H9 (cell line): Measurements from ENCODE around the gene BRD3OS. TPM values are rescaled to one million over a fixed set of nuclear protein-coding genes. Genes with fewer than 3 reads are reported as not detected.

Experiments
- DNase-seq: peaks from one replicate; pipeline ENCODE4 v3.0.0-alpha.2; 2017
- H2AFZ ChIP-seq: one replicate; pipeline ENCODE4 v1.6.1; 2013; ENCODE audit warnings: mild to moderate bottlenecking, low read length, control low read depth, moderate library complexity
- H2AK5ac ChIP-seq: 2 replicates; pipeline ENCODE4 v1.6.1; 2013; ENCODE audit warnings: low read length, control low read depth, mixed read lengths; ENCODE audit not compliant: insufficient read length
- H2BK120ac ChIP-seq: one replicate; pipeline ENCODE4 v1.6.1; 2013; ENCODE audit warnings: low read depth, mild to moderate bottlenecking, low read length, control low read depth, inconsistent platforms; ENCODE audit not compliant: poor library complexity, severe bottlenecking
- H2BK12ac ChIP-seq: 2 replicates; pipeline ENCODE4 v1.6.1; 2013; ENCODE audit warnings: low read length, control low read depth, mixed read lengths, low read depth; ENCODE audit not compliant: insufficient read length
- H2BK15ac ChIP-seq: 2 replicates; pipeline ENCODE4 v1.6.1; 2013; ENCODE audit warnings: low read depth, low read length, control low read depth
- H2BK20ac ChIP-seq: one replicate; pipeline ENCODE4 v1.6.1; 2013; ENCODE audit warnings: low read depth, mild to moderate bottlenecking, low read length, control low read depth, inconsistent platforms; ENCODE audit not compliant: poor library complexity, severe bottlenecking
- H2BK5ac ChIP-seq: 2 replicates; pipeline ENCODE4 v1.6.1; 2013; ENCODE audit warnings: low read length, control low read depth, mixed read lengths; ENCODE audit not compliant: insufficient read length
- H3K14ac ChIP-seq: 2 replicates; pipeline ENCODE4 v1.6.1; 2013; ENCODE audit warnings: low read length, control low read depth; ENCODE audit not compliant: insufficient read depth
- H3K18ac ChIP-seq: 2 replicates; pipeline ENCODE4 v1.6.1; 2013; ENCODE audit warnings: low read depth, mild to moderate bottlenecking, mixed read lengths, low read length, control low read depth; ENCODE audit not compliant: insufficient read length
- H3K23ac ChIP-seq: 2 replicates; pipeline ENCODE4 v1.6.1; 2013; ENCODE audit warnings: low read length, control low read depth, mixed read lengths, low read depth; ENCODE audit not compliant: insufficient read length
- H3K23me2 ChIP-seq: 2 replicates; pipeline ENCODE4 v1.6.1; 2013; ENCODE audit warnings: low read depth, mild to moderate bottlenecking, mixed read lengths, low read length, control low read depth; ENCODE audit not compliant: insufficient read length, poor library complexity, severe bottlenecking
- H3K27ac ChIP-seq: 2 replicates; pipeline ENCODE4 v1.5.1; 2013; ENCODE audit warnings: low read length, control low read depth, mixed read lengths, low read depth; ENCODE audit not compliant: insufficient read length
- H3K27me3 ChIP-seq: 2 replicates; pipeline ENCODE4 v1.6.1; 2013; ENCODE audit warnings: low read length, control low read depth, inconsistent platforms; ENCODE audit not compliant: insufficient read depth
- H3K4ac ChIP-seq: 2 replicates; pipeline ENCODE4 v1.6.1; 2013; ENCODE audit warnings: low read depth, mild to moderate bottlenecking, control low read depth, inconsistent platforms, low read length, moderate library complexity
- H3K4me1 ChIP-seq: 2 replicates; pipeline ENCODE4 v1.6.1; 2013; ENCODE audit warnings: low read length, control low read depth, inconsistent platforms; ENCODE audit not compliant: insufficient read depth
- H3K4me2 ChIP-seq: 2 replicates; pipeline ENCODE4 v1.6.1; 2013; ENCODE audit warnings: low read length, control low read depth, mixed read lengths; ENCODE audit not compliant: insufficient read length, insufficient read depth
- H3K56ac ChIP-seq: 2 replicates; pipeline ENCODE4 v1.6.1; 2013; ENCODE audit warnings: low read depth, mild to moderate bottlenecking, mixed read lengths, low read length, control low read depth; ENCODE audit not compliant: insufficient read length
- H3K79me1 ChIP-seq: 2 replicates; pipeline ENCODE4 v1.6.1; 2013; ENCODE audit warnings: low read depth, mild to moderate bottlenecking, moderate library complexity, low read length, control low read depth, inconsistent platforms; ENCODE audit not compliant: insufficient read depth, poor library complexity, severe bottlenecking
- H3K79me2 ChIP-seq: 2 replicates; pipeline ENCODE4 v1.6.1; 2013; ENCODE audit warnings: low read length, control low read depth, inconsistent platforms; ENCODE audit not compliant: insufficient read depth
- H3K9ac ChIP-seq: 2 replicates; pipeline ENCODE4 v1.6.1; 2013; ENCODE audit warnings: low read length, control low read depth, mixed read lengths; ENCODE audit not compliant: insufficient read length; ENCODE audit errors: extremely low read depth
- H3K9me3 ChIP-seq: one replicate; pipeline ENCODE4 v1.6.1; 2013; ENCODE audit warnings: low read depth, low read length, inconsistent platforms; ENCODE audit not compliant: control insufficient read depth
- H3T11ph ChIP-seq: one replicate; pipeline ENCODE4 v1.6.1; 2013; ENCODE audit warnings: mild to moderate bottlenecking, low read length, control low read depth, inconsistent platforms
- H4K20me1 ChIP-seq: one replicate; pipeline ENCODE4 v1.6.1; 2013; ENCODE audit not compliant: control insufficient read depth, insufficient read length, insufficient read depth
- H4K5ac ChIP-seq: 2 replicates; pipeline ENCODE4 v1.6.1; 2013; ENCODE audit warnings: low read depth, mild to moderate bottlenecking, mixed read lengths, low read length, control low read depth; ENCODE audit not compliant: insufficient read length
- H4K8ac ChIP-seq: replicated peaks from 2 replicates; pipeline ENCODE4 v1.6.1; 2013; ENCODE audit warnings: low read length, control low read depth, mixed read lengths, low read depth; ENCODE audit not compliant: insufficient read length
- H4K91ac ChIP-seq: 2 replicates; pipeline ENCODE4 v1.6.1; 2013; ENCODE audit warnings: low read depth, mild to moderate bottlenecking, moderate library complexity, mixed read lengths, low read length, control low read depth; ENCODE audit not compliant: insufficient read length
- H3K27ac Mint-ChIP-seq, 3 experiments: 2 replicates in 2 of 3; 3 replicates in 1 of 3; pipeline ENCODE4 v1.8.0; 2020 to 2021; ENCODE audit warnings: mixed read lengths in 3 of 3, mild to moderate bottlenecking in 1 of 3, moderate library complexity in 1 of 3
- H3K27me3 Mint-ChIP-seq: 2 replicates; pipeline ENCODE4 v1.8.0; 2021; ENCODE audit warnings: low read depth, mild to moderate bottlenecking, moderate library complexity, mixed read lengths
- H3K36me3 Mint-ChIP-seq, 3 experiments: 2 replicates in 2 of 3; 3 replicates in 1 of 3; pipeline ENCODE4 v1.8.0; 2020 to 2021; ENCODE audit warnings: low read depth in 3 of 3, mixed read lengths in 3 of 3; ENCODE audit not compliant: insufficient read depth in 1 of 3
- H3K4me1 Mint-ChIP-seq, 2 experiments: 2 replicates each; pipeline ENCODE4 v1.8.0; 2020; ENCODE audit warnings: mixed read lengths in 2 of 2
- H3K4me3 Mint-ChIP-seq, 2 experiments: 2 replicates in 1 of 2; 3 replicates in 1 of 2; pipeline ENCODE4 v1.8.0; 2020 to 2021; ENCODE audit warnings: mild to moderate bottlenecking in 2 of 2, mixed read lengths in 2 of 2, moderate library complexity in 1 of 2
- H3K9me3 Mint-ChIP-seq, 2 experiments: 2 replicates in 1 of 2; 3 replicates in 1 of 2; pipeline ENCODE4 v1.8.0; 2020; ENCODE audit warnings: mild to moderate bottlenecking in 2 of 2, mixed read lengths in 2 of 2, moderate library complexity in 1 of 2
- CTCF ChIP-seq: fragments of 200-600 bp; sonication (generic); conservative IDR thresholded peaks from 3 replicates; pipeline ENCODE4 v1.8.0; 2021; ENCODE audit warnings: antibody characterized with exemption, mild to moderate bottlenecking
- WGBS: extraction: QIAGEN DNeasy Blood & Tissue Kit; methylation state at CpG from one replicate; pipeline ENCODE4 v1.1.7; 2013; ENCODE audit warnings: missing lambda C conversion rate, low lambda C conversion rate, mixed read lengths; ENCODE audit not compliant: insufficient read length; ENCODE audit errors: extremely low coverage; 5-methylcytosine and 5-hydroxymethylcytosine counted together
- total RNA-seq: library from RNA; stranded (reverse); gene quantifications from 2 replicates; pipeline ENCODE4 v1.2.1, GENCODE V29; 2021

BRD3OS gene
- total RNA-seq, 1 experiment from 2014 or later = 16.4 TPM

GRCh38 chr9:134028076-134028475, 2.8 kb downstream of the BRD3OS start:
- Histone ChIP-seq H2BK20ac (no peak overlapping the region), H3K79me2 (no peaks in the 10 kb centered on the region), H3K4me1 (no peaks in the 10 kb centered on the region), H2AK5ac (no peak overlapping the region), H4K20me1 (no peaks in the 10 kb centered on the region), H2AFZ (no peak overlapping the region), H2BK120ac (no peak overlapping the region), H3K4ac (no peak overlapping the region), H2BK15ac (no peak overlapping the region), H3K23me2 (peaks cover 5% of the 10 kb centered on the region), H3K56ac (no peak overlapping the region), H3K27me3 (no peaks in the 10 kb centered on the region), H2BK12ac (no peak overlapping the region), H3K27ac (no peak overlapping the region), H3K9ac (no peak overlapping the region), H4K91ac (no peak overlapping the region), H3T11ph (no peak overlapping the region), H3K79me1 (no peaks in the 10 kb centered on the region), H3K4me2 (no peak overlapping the region), H2BK5ac (no peak overlapping the region), H3K18ac (no peak overlapping the region), H3K14ac (no peak overlapping the region), H3K23ac (no peak overlapping the region), H3K9me3 (no peaks in the 10 kb centered on the region), H4K5ac (no peak overlapping the region), H4K8ac (no peak overlapping the region)
- H3K36me3 Mint-ChIP-seq = peaks cover under 1 to 22% (median 22%) of the 10 kb centered on the region in 3 experiments; a peak in 5 of 7 replicates
- DNase-seq = no peak
- peak overlapping the region in 1 of 3 experiments; percentile 65; a peak in 1 of 7 replicates for H3K27ac Mint-ChIP-seq
- H3K9me3 Mint-ChIP-seq = no peaks in the 10 kb centered on the region
- H3K27me3 Mint-ChIP-seq = peaks cover 2% of the 10 kb centered on the region
- no peak for TF ChIP-seq CTCF
- H3K4me3 Mint-ChIP-seq = peak overlapping the region in 1 of 2 experiments; percentile 32; a peak in 2 of 5 replicates
- 100% methylated on average over 1 of the region's 9 CpGs for WGBS
- peaks cover 11 to 17% of the 10 kb centered on the region in 2 experiments for H3K4me1 Mint-ChIP-seq
